Panc1 (cell line): ENCODE results near the gene CSF2RB. TPM values are rescaled to one million over a fixed set of nuclear protein-coding genes. Genes with fewer than 3 reads are reported as not detected.

Experiments
- ATAC-seq: fragments of 200-7000 bp; cut with Tn5 transposase; 2 replicates; pipeline ENCODE4 v1.9.1; 2020; ENCODE audit warnings: mild to moderate bottlenecking, moderate library complexity
- BruUV-seq: library from RNA; stranded (reverse); fragments of 400-500 nt; replicated peaks from 2 replicates; lab custom pipeline; 2021; lab: Mats Ljungman, UMichigan
- CTCF ChIA-PET: fragments of 300-600 bp; sonication (Branson Sonifier 250); formaldehyde crosslinking; loops from one replicate; lab custom pipeline; 2022; ENCODE audit warnings: antibody characterized with exemption; lab: Charles Lee
- POLR2A ChIA-PET: fragments of 300-600 bp; sonication (Branson Sonifier 250); formaldehyde crosslinking; loops from one replicate; lab custom pipeline; 2022; ENCODE audit warnings: antibody characterized with exemption; lab: Charles Lee
- DNase-seq: peaks from one replicate; pipeline ENCODE4 v3.0.0-alpha.2; 2010; ENCODE audit warnings: low read depth, low spot score
- H3K27ac ChIP-seq: 2 replicates; pipeline ENCODE4 v1.5.1; 2011; ENCODE audit warnings: mild to moderate bottlenecking, low read length, inconsistent platforms
- H3K27me3 ChIP-seq: fragments of 200-500 bp; sonication (Bioruptor generic); 2 replicates; pipeline ENCODE4 v1.6.0; 2014; ENCODE audit warnings: low read length, inconsistent platforms; ENCODE audit not compliant: control insufficient read depth, insufficient read depth
- H3K36me3 ChIP-seq: fragments of 200-500 bp; sonication (Bioruptor generic); 2 replicates; pipeline ENCODE4 v1.5.1; 2014; ENCODE audit warnings: inconsistent platforms, mild to moderate bottlenecking, low read length, moderate library complexity; ENCODE audit not compliant: control insufficient read depth, insufficient read depth
- H3K4me1 ChIP-seq: 2 replicates; pipeline ENCODE4 v1.5.1; 2011; ENCODE audit warnings: inconsistent platforms, mild to moderate bottlenecking, low read length, moderate library complexity; ENCODE audit not compliant: control insufficient read depth, insufficient read depth
- H3K4me3 ChIP-seq, 2 experiments: 2 replicates each; pipeline ENCODE4 v1.5.1; 2011 to 2012; ENCODE audit warnings: low read depth in 2 of 2, low read length in 2 of 2, mild to moderate bottlenecking in 2 of 2, inconsistent platforms in 1 of 2, moderate library complexity in 1 of 2
- H3K9me3 ChIP-seq: fragments of 200-500 bp; sonication (Bioruptor generic); 2 replicates; pipeline ENCODE4 v1.5.1; 2014; ENCODE audit warnings: low read depth, mild to moderate bottlenecking, inconsistent platforms, low read length, moderate library complexity; ENCODE audit not compliant: control insufficient read depth, insufficient read depth
- CTCF ChIP-seq: fragments of 450-650 bp; IDR thresholded peaks from 2 replicates; pipeline ENCODE4 v1.5.1; 2017; ENCODE audit warnings: mild to moderate bottlenecking
- POLR2AphosphoS5 ChIP-seq: IDR thresholded peaks from 2 replicates; pipeline ENCODE4 v1.6.1; 2012; ENCODE audit warnings: mild to moderate bottlenecking, low read depth, low read length, moderate library complexity
- SIN3A ChIP-seq: IDR thresholded peaks from 2 replicates; pipeline ENCODE4 v1.6.1; 2012; ENCODE audit warnings: low read depth, mild to moderate bottlenecking, low read length, moderate library complexity, borderline replicate concordance; ENCODE audit not compliant: insufficient read depth
- TCF7L2 ChIP-seq: IDR thresholded peaks from 2 replicates; pipeline ENCODE4 v1.6.1; 2011; ENCODE audit warnings: mild to moderate bottlenecking, low read depth, low read length, inconsistent platforms
- in situ Hi-C: cut with HindIII; loops from 2 replicates; pipeline ENCODE4 v1.10.0; 2016; ENCODE audit warnings: low sequenced_read_pairs, low pct_unique_long_range_greater_than_20kb
- intact Hi-C: fragments of 100-400 bp; cut with micrococcal nuclease; formaldehyde crosslinking; loops from one replicate; pipeline ENCODE4 v1.10.0; 2022; ENCODE audit not compliant: unreplicated experiment
- total RNA-seq: library from RNA; stranded (reverse); gene quantifications from one replicate; pipeline ENCODE4 v1.2.1, GENCODE V29; 2021; ENCODE audit not compliant: unreplicated experiment
- TF ChIP-seq, protein P1 (sequence below), 2 experiments: IDR thresholded peaks; 2 replicates each; pipeline ENCODE4 v1.6.1; 2011 to 2012; ENCODE audit warnings: low read depth in 2 of 2, control low read depth in 1 of 2, low read length in 1 of 2, mild to moderate bottlenecking in 1 of 2, moderate library complexity in 1 of 2; ENCODE audit not compliant: insufficient read depth in 1 of 2

Gene CSF2RB
- total RNA-seq, 1 experiment from 2014 or later, result not detected

DNA sequence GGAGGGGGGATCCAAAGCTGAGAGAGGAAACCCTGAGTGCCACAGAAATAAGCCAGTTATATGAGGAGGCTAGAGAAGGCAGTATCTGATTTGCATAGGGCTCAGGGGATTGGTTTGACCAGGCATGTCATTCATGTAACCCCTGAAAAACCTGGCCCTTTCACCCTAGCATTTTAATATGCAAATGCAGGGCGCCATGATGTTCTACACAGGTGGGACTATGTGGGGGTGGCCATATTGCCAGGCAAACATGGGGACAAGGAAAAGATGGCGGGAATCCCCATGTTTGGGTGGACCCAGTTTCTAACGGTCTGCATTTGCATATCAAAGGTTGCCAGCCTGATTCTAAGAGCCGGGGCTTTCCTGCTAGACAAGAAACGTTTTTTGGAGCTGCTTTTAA is 27.2 kb downstream of the CSF2RB start:
- DNase-seq, result no peak
- BruUV-seq, result no TSS peak
- TF ChIP-seq CTCF (no peak), POLR2AphosphoS5 (no peak), SIN3A (no peak), TCF7L2 (no peak)
- TF ChIP-seq, protein P1, sequence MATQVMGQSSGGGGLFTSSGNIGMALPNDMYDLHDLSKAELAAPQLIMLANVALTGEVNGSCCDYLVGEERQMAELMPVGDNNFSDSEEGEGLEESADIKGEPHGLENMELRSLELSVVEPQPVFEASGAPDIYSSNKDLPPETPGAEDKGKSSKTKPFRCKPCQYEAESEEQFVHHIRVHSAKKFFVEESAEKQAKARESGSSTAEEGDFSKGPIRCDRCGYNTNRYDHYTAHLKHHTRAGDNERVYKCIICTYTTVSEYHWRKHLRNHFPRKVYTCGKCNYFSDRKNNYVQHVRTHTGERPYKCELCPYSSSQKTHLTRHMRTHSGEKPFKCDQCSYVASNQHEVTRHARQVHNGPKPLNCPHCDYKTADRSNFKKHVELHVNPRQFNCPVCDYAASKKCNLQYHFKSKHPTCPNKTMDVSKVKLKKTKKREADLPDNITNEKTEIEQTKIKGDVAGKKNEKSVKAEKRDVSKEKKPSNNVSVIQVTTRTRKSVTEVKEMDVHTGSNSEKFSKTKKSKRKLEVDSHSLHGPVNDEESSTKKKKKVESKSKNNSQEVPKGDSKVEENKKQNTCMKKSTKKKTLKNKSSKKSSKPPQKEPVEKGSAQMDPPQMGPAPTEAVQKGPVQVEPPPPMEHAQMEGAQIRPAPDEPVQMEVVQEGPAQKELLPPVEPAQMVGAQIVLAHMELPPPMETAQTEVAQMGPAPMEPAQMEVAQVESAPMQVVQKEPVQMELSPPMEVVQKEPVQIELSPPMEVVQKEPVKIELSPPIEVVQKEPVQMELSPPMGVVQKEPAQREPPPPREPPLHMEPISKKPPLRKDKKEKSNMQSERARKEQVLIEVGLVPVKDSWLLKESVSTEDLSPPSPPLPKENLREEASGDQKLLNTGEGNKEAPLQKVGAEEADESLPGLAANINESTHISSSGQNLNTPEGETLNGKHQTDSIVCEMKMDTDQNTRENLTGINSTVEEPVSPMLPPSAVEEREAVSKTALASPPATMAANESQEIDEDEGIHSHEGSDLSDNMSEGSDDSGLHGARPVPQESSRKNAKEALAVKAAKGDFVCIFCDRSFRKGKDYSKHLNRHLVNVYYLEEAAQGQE (IDR thresholded peaks at IDR 0.05; ENCODE audit: insufficient read depth in 1 of 2, low read depth in 2 of 2, low read length in 1 of 2), result no peak
- ChIA-PET POLR2A (no interaction called here), CTCF (no interaction called here)
- Histone ChIP-seq H3K27ac (no peak overlapping the region), H3K27me3 (no peaks in the 10 kb centered on the region), H3K9me3 (no peaks in the 10 kb centered on the region), H3K4me1 (no peaks in the 10 kb centered on the region), H3K4me3 (no peak overlapping the region), H3K36me3 (no peaks in the 10 kb centered on the region)
- in situ Hi-C loops, result no loop called here
- intact Hi-C loops, result no loop called here
- no peak for ATAC-seq

DNA sequence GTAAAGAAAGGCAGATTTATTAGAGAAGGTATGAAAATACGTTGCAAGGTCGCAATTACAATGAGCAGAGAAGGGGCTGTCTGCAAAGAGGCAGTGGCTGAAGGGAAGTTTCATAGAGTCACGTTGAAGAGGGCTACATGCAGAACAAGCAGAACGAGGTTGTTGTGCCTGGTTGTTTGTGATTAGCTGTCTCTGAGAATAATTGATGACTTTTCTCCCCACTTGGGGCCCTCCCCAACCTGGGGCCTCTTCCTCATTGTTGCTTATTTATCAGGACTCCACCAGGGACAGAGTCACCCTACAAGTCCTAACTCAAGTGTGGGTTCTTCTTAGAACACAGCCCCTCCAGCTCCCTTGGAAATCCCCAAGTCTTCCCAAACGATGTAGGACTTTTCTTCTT is 29.1 kb downstream of the CSF2RB start:
- CTCF ChIA-PET, result no interaction called here
- intact Hi-C loops, result no loop called here
- no peak overlapping the region for H3K4me3 ChIP-seq
- no peak for DNase-seq
- TF ChIP-seq TCF7L2 (no peak), POLR2AphosphoS5 (no peak), CTCF (no peak), SIN3A (no peak)
- TF ChIP-seq, protein P1 (IDR thresholded peaks at IDR 0.05; ENCODE audit: insufficient read depth in 1 of 2, low read depth in 2 of 2, low read length in 1 of 2), result no peak
- no peaks in the 10 kb centered on the region for H3K36me3 ChIP-seq
- no peak overlapping the region for H3K27ac ChIP-seq
- no peaks in the 10 kb centered on the region for H3K27me3 ChIP-seq
- no peaks in the 10 kb centered on the region for H3K4me1 ChIP-seq
- no TSS peak for BruUV-seq
- in situ Hi-C loops, result no loop called here
- H3K9me3 ChIP-seq, result no peaks in the 10 kb centered on the region
- POLR2A ChIA-PET, result no interaction called here
- ATAC-seq, result no peak
